HG03575 (cell line): ENCODE data around the gene RAB34.

Experiments
- ATAC-seq: cut with Tn5 transposase; IDR thresholded peaks from one replicate; pipeline ENCODE4 v1.9.1; 2021; ENCODE audit not compliant: unreplicated experiment, insufficient number of reproducible peaks, low FRiP score; ENCODE audit errors: extremely low read depth

Gene RAB34

GRCh38 chr17:28716740-28717577 is 709 bp downstream of the RAB34 start:
- ATAC-seq: no peak

GRCh38 chr17:28715217-28715616 is 2.5 kb downstream of the RAB34 start:
- no peak for ATAC-seq

GRCh38 chr17:28714281-28714680 is 3.4 kb downstream of the RAB34 start:
- no peak for ATAC-seq

- ATAC-seq: no peak
Observed at GRCh38 chr17:28712705-28713415, 4.8 kb downstream of the RAB34 start.

- ATAC-seq: no peak
Observed at GRCh38 chr17:28712032-28712704, 5.5 kb downstream of the RAB34 start.

- no peak for ATAC-seq
Observed at GRCh38 chr17:28711723-28712031, 6.0 kb downstream of the RAB34 start, which contains the start of gene PROCA1. TSS of gene PROCA1 (minus strand) at chr17:28711888. CDS start at chr17:28711660, 228 bp downstream.

GRCh38 chr17:28710861-28711722 is 6.6 kb downstream of the RAB34 start:
- no peak for ATAC-seq

- ATAC-seq: no peak
Observed at GRCh38 chr17:28707339-28707720, 10.3 kb downstream of the RAB34 start.

- no peak for ATAC-seq
Observed at GRCh38 chr17:28706471-28707338, 11.0 kb downstream of the RAB34 start.

- no peak for ATAC-seq
Observed at GRCh38 chr17:28705728-28706334, 11.8 kb downstream of the RAB34 start.

GRCh38 chr17:28705074-28705659 is 12.5 kb downstream of the RAB34 start:
- ATAC-seq: no peak

GRCh38 chr17:28704219-28704858 is 13.3 kb downstream of the RAB34 start:
- ATAC-seq: no peak

GRCh38 chr17:28703552-28704218 is 14.0 kb downstream of the RAB34 start:
- no peak for ATAC-seq

- ATAC-seq: no peak
Observed at GRCh38 chr17:28702752-28703150, 14.9 kb downstream of the RAB34 start.

- no peak for ATAC-seq
Observed at GRCh38 chr17:28702026-28702751, 15.5 kb downstream of the RAB34 start.
